ENCODE results near the gene PSMA5.

GRCh38 chr1:109427171-109427467, 871 bp upstream of the PSMA5 start:
- no peak for TF ChIP-seq MAX (CRISPR knock-in tag; IDR thresholded peaks at IDR 0.05)
- no peak for TF ChIP-seq ZNF232 (CRISPR knock-in tag; IDR thresholded peaks at IDR 0.05)
- TF ChIP-seq E2F4 (CRISPR knock-in tag; IDR thresholded peaks at IDR 0.05; ENCODE audit: borderline replicate concordance, low read depth): no peak
- TF ChIP-seq CTCF (IDR thresholded peaks at IDR 0.05): no peak
- no peak for TF ChIP-seq E2F1 (CRISPR knock-in tag; IDR thresholded peaks at IDR 0.05)
- TF ChIP-seq NR1H2 (CRISPR knock-in tag; IDR thresholded peaks at IDR 0.05): no peak
- TF ChIP-seq ZSCAN18 (CRISPR knock-in tag; IDR thresholded peaks at IDR 0.05): no peak

Data from WTC11 (cell line).